Measurements from ENCODE around the gene PDE6H. TPM values are rescaled to one million over a fixed set of nuclear protein-coding genes. Genes with fewer than 3 reads are reported as not detected.

PDE6H gene
- total RNA-seq, 4 donors from 2014 or later = not detected

DNA sequence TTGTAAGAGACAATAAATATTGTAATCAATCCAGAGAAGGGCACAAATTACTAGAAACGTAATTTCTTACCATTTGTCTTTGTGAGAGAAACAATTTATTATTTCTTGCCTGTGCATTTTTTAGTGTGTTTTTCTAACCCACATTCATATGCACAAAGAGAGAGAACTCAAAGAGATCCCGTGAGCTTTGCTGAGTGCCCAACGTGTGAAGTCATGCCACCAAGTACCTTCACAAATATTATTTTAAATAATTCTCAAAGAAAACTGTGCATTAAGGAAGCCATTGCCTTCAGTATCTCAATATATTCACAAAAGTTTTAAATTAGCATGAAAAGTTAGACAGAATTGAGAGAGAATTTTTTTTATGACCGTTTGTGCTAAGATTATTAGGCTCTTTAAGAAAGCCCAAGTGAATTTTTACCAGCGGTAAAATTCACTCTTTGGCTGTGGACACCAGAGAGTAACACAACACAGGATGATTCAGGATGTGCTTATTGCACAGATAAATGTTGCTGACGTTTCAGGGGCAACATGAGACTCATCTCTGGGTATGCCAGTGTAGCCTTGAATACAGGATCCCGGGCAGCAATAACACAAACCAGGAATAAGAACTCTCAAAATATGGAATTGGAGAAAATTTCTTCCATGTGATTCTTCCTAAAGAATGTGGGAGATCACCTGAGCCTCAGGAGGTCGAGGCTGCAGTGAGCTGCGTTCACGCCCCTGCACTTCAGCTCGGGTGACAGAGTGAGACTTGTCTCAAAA lies 14.3 kb upstream of the PDE6H start:
- H3K36me3 ChIP-seq = no peaks in the 10 kb centered on the region
- peak overlapping the region in 3 of 4 donors; percentile 21 to 61 (median 44) for H3K4me3 ChIP-seq
- H3K27ac ChIP-seq = peak overlapping the region; percentile 22 to 87 (median 82)
- intact Hi-C loops (cut with DNase I) = no loop called here
- no peaks in the 10 kb centered on the region for H3K9me3 ChIP-seq
- no peaks in the 10 kb centered on the region for H3K27me3 ChIP-seq
- TF ChIP-seq POLR2A (IDR thresholded peaks at IDR 0.05) = peak in 1 of 4 donors; percentile 26
- TF ChIP-seq, protein P1, sequence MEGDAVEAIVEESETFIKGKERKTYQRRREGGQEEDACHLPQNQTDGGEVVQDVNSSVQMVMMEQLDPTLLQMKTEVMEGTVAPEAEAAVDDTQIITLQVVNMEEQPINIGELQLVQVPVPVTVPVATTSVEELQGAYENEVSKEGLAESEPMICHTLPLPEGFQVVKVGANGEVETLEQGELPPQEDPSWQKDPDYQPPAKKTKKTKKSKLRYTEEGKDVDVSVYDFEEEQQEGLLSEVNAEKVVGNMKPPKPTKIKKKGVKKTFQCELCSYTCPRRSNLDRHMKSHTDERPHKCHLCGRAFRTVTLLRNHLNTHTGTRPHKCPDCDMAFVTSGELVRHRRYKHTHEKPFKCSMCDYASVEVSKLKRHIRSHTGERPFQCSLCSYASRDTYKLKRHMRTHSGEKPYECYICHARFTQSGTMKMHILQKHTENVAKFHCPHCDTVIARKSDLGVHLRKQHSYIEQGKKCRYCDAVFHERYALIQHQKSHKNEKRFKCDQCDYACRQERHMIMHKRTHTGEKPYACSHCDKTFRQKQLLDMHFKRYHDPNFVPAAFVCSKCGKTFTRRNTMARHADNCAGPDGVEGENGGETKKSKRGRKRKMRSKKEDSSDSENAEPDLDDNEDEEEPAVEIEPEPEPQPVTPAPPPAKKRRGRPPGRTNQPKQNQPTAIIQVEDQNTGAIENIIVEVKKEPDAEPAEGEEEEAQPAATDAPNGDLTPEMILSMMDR (IDR thresholded peaks at IDR 0.05) = no peak
- peaks cover 0 to 51% (median 0%) of the 10 kb centered on the region in 3 donors for H3K4me1 ChIP-seq
- 53 to 68% methylated on average over 10 to 11 of the region's 11 CpGs for WGBS, 2 donors
- DNase-seq = no peak

DNA sequence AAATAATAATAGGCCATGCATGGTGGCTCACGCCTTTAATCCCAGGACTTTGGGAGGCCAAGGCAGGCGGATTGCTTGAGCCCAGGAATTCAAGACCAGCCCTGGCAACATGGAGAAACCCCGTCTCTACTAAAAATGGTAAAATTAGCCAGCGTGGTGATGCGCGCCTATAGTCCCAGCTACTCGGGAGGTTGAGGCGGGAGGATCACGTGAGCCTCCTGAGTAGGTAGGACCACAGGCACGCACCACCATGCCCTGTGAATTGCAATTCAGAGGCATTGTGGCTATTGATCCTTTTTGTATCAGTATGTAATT lies 13.8 kb upstream of the PDE6H start:
- TF ChIP-seq, protein P1 (IDR thresholded peaks at IDR 0.05) = no peak
- TF ChIP-seq POLR2A (IDR thresholded peaks at IDR 0.05) = no peak
- intact Hi-C loops (cut with DNase I) = no loop called here
- Histone ChIP-seq H3K36me3 (no peaks in the 10 kb centered on the region), H3K4me3 (peak overlapping the region in 3 of 4 donors; percentile 21 to 61 (median 44)), H3K4me1 (peaks cover 0 to 46% (median 0%) of the 10 kb centered on the region in 3 donors), H3K27ac (peak overlapping the region; percentile 22 to 87 (median 82)), H3K9me3 (no peaks in the 10 kb centered on the region), H3K27me3 (no peaks in the 10 kb centered on the region)
- DNase-seq = no peak
- WGBS, 2 donors = 45 to 83% methylated on average over 8 to 10 of the region's 10 CpGs

DNA sequence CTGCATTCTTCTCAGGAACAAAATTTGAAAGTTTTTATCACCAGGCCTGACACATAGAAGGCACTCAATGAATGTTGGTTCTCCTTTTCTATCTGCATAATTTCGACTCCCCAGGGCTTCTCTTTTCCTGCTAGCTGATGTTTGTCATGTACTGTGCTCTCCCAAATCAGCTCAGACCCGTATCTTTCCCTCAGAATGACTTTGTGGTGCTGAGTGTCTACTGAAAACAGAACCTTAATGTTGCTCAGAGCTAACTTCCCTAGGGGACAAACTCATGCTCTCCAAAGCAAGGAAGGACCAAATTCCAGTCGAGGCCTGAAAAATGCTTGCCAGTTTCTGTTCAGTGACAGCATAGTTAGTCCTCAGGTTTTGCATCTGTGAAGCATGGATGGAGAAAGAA lies 13.4 kb upstream of the PDE6H start:
- intact Hi-C loops (cut with DNase I) = no loop called here
- TF ChIP-seq, protein P1 (IDR thresholded peaks at IDR 0.05) = no peak
- no peak for TF ChIP-seq POLR2A (IDR thresholded peaks at IDR 0.05)
- no peaks in the 10 kb centered on the region for H3K36me3 ChIP-seq
- WGBS, 2 donors = 47 to 70% methylated on average over 3 of the region's 3 CpGs
- no peak for DNase-seq
- no peaks in the 10 kb centered on the region for H3K27me3 ChIP-seq
- peak overlapping the region in 3 of 4 donors; percentile 44 to 61 (median 47) for H3K4me3 ChIP-seq
- H3K27ac ChIP-seq = peak overlapping the region; percentile 78 to 87 (median 82)
- no peaks in the 10 kb centered on the region for H3K9me3 ChIP-seq
- H3K4me1 ChIP-seq = peaks cover 0 to 44% (median 0%) of the 10 kb centered on the region in 3 donors

DNA sequence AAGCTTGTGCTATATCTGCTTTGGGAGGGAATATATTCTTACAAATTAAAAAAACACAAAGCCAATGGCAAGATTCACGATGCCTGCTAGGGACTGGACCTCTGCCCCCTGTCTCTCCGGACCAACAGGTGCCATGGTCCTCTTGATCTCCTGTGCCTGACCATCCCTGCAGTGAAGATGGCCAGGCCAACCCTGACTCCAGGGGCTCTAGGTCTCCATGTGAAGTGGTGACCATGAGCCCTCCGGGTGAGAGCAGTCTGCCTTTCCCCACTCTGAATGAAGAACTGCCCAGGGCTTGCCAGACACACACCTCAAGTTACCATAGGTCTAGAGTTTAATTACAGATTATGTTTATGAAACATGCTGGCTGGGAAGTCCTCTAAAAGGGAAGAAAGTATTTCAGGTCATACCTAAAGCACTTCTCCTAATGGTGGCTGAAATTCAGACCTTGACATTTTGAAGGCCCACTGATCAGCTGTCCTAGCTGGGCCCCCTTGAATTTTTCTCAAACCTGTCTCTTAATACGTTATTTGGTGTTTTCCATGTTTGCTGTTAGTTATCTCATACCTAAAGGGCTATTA lies 12.8 kb upstream of the PDE6H start:
- intact Hi-C loops (cut with DNase I) = no loop called here
- TF ChIP-seq, protein P1 (IDR thresholded peaks at IDR 0.05) = no peak
- no peak for TF ChIP-seq POLR2A (IDR thresholded peaks at IDR 0.05)
- Histone ChIP-seq H3K4me1 (peaks cover 0 to 44% (median 0%) of the 10 kb centered on the region in 3 donors), H3K27ac (peak overlapping the region; percentile 78 to 87 (median 82)), H3K27me3 (no peaks in the 10 kb centered on the region), H3K4me3 (peak overlapping the region; percentile 26 to 61 (median 46)), H3K36me3 (no peaks in the 10 kb centered on the region), H3K9me3 (no peaks in the 10 kb centered on the region)
- no peak for DNase-seq
- 67 to 84% methylated on average over 4 of the region's 4 CpGs for WGBS, 2 donors
